NCI-H146 treated with DMSO at 0.1 percent for 48 hours (cell line): ENCODE data around the gene AJAP1.

Experiments
- DNase-seq: peaks from one replicate; lab custom pipeline; 2025; ENCODE audit not compliant: unreplicated experiment; lab: John Stamatoyannopoulos, UW

Gene AJAP1

DNA sequence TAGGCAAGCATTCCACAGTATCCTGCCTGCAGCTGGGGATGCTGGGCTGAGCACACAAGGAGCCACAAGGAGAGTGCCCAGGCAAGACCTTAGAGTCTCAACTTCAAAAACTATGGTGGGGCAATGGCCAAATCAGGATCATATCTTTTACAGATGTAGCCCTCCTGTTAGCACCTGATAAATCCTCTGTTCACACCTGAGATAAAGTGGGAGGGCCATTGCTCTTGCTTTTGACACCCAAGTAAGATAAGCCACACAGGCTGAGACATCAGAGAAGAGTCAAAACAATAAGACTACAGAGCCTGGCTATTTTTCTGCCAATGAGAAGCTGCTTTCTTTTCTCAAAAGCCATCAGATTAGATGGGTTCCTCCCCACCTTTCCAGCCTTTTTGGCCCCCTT is 148.9 kb downstream of the AJAP1 start:
- DNase-seq: no peak

GRCh38 chr1:4805987-4806386 is 151.6 kb downstream of the AJAP1 start:
- no peak for DNase-seq

- DNase-seq: no peak
These were observed 166.1 kb downstream of the AJAP1 start for GRCh38 chr1:4820543-4820942.

- DNase-seq: no peak
These were observed 171.5 kb downstream of the AJAP1 start for GRCh38 chr1:4825800-4826450.

DNA sequence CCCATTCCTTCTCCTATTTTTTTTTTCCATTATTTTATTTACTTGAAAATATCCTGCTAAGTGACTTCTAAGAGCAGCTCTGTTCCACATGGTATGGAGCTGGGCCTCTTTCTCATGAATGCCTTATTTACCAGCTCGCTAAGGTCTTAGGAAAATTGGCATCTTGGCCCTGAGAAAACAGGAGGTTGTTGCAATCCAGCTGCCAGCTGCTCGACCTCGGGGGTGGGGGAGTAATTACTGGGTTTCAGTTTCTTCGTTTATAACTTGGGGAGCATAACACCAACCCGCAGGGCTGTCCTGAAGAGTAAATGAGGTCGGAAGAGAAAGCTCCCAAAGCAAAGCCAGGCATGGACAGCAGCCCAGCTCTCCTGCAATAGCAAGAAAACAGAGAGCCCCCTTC is 176.3 kb downstream of the AJAP1 start:
- no peak for DNase-seq

- no peak for DNase-seq
These were observed 182.2 kb downstream of the AJAP1 start for GRCh38 chr1:4836574-4836973.

GRCh38 chr1:4837031-4837600 is 182.7 kb downstream of the AJAP1 start:
- DNase-seq: no peak

DNA sequence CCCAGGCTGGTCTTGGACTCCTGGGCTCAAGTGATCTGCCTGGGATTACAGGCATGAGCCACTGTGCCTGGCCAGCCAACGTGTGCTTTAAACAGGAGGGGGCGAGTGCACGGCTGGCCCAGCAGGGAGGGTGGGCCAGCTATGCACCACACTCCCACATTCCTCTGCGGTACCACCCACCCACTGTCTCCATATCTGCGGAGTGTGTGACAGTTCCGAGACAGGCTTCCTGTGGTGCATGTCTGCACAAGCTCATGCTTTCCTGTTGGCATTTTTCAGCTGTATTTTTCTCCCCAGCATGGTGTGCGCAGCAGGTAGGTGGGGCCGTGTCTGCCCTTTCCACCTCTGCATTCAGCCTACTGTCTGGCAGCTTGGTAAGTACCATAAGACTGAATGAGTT is 183.3 kb downstream of the AJAP1 start:
- DNase-seq: no peak

- DNase-seq: no peak
These were observed 183.8 kb downstream of the AJAP1 start for GRCh38 chr1:4838231-4838630.
